Measurements from ENCODE around the gene GALNT10. TPM values are rescaled to one million over a fixed set of nuclear protein-coding genes. Genes with fewer than 3 reads are reported as not detected.

GALNT10 gene
- total and polyA plus RNA-seq, 2 experiments from 2014 or later = 43.0 to 45.9 TPM

GRCh38 chr5:154201108-154201769 lies 10.7 kb downstream of the GALNT10 start:
- H3K27me3 ChIP-seq = no peaks in the 10 kb centered on the region
- no peak overlapping the region for H3K4me2 ChIP-seq
- H3K27ac ChIP-seq = no peak overlapping the region
- WGBS (ENCODE audit: low lambda C conversion rate, missing lambda C conversion rate) = 91% methylated on average over 7 of the region's 7 CpGs
- H3K4me1 ChIP-seq (ENCODE audit: insufficient read depth) = peaks cover 16% of the 10 kb centered on the region
- DNase-seq (ENCODE audit: low spot score) = no peak
- H3K79me2 ChIP-seq = peaks cover 16% of the 10 kb centered on the region
- TF ChIP-seq EZH2 (IDR thresholded peaks at IDR 0.05; ENCODE audit: borderline replicate concordance) = no peak
- no peak for TF ChIP-seq CTCF (IDR thresholded peaks at IDR 0.05; ENCODE audit: poor library complexity)
- TF ChIP-seq EZH2phosphoT487 (IDR thresholded peaks at IDR 0.05; ENCODE audit: low read depth, severe bottlenecking, unreplicated experiment) = no peak
- no peaks in the 10 kb centered on the region for H4K20me1 ChIP-seq (ENCODE audit: insufficient read depth, poor library complexity, severe bottlenecking)
- no peak overlapping the region for H2AFZ ChIP-seq
- no peaks in the 10 kb centered on the region for H3K36me3 ChIP-seq (replicated peaks; ENCODE audit: insufficient read depth, low read depth)
- no peaks in the 10 kb centered on the region for H3K9me2 ChIP-seq (replicated peaks; ENCODE audit: insufficient read depth)
- no peak overlapping the region for H3K4me3 ChIP-seq
- no peaks in the 10 kb centered on the region for H3K9me3 ChIP-seq (ENCODE audit: low read depth)

- Histone ChIP-seq H2AFZ (no peak overlapping the region), H3K4me3 (no peak overlapping the region), H3K9me3 (ENCODE audit: low read depth) (no peaks in the 10 kb centered on the region), H3K9me2 (replicated peaks; ENCODE audit: insufficient read depth) (no peaks in the 10 kb centered on the region), H3K4me1 (ENCODE audit: insufficient read depth) (peaks cover 7% of the 10 kb centered on the region), H3K79me2 (peaks cover 16% of the 10 kb centered on the region), H3K27ac (no peak overlapping the region), H3K4me2 (no peak overlapping the region), H3K27me3 (no peaks in the 10 kb centered on the region), H3K36me3 (replicated peaks; ENCODE audit: insufficient read depth, low read depth) (no peaks in the 10 kb centered on the region), H4K20me1 (ENCODE audit: insufficient read depth, poor library complexity, severe bottlenecking) (no peaks in the 10 kb centered on the region)
- TF ChIP-seq CTCF (IDR thresholded peaks at IDR 0.05; ENCODE audit: poor library complexity) = no peak
- no peak for TF ChIP-seq EZH2phosphoT487 (IDR thresholded peaks at IDR 0.05; ENCODE audit: low read depth, severe bottlenecking, unreplicated experiment)
- TF ChIP-seq EZH2 (IDR thresholded peaks at IDR 0.05; ENCODE audit: borderline replicate concordance) = no peak
- WGBS (ENCODE audit: low lambda C conversion rate, missing lambda C conversion rate) = 67% methylated on average over 11 of the region's 11 CpGs
- no peak for DNase-seq (ENCODE audit: low spot score)
Measured at GRCh38 chr5:154202379-154203260, 12.1 kb downstream of the GALNT10 start.

GRCh38 chr5:154203798-154204578 lies 13.5 kb downstream of the GALNT10 start:
- no peaks in the 10 kb centered on the region for H3K4me1 ChIP-seq (ENCODE audit: insufficient read depth)
- H2AFZ ChIP-seq = no peak overlapping the region
- no peak overlapping the region for H3K27ac ChIP-seq
- peaks cover 16% of the 10 kb centered on the region for H3K79me2 ChIP-seq
- no peak for DNase-seq (ENCODE audit: low spot score)
- no peaks in the 10 kb centered on the region for H3K27me3 ChIP-seq
- no peak overlapping the region for H3K4me3 ChIP-seq
- H3K36me3 ChIP-seq (replicated peaks; ENCODE audit: insufficient read depth, low read depth) = no peaks in the 10 kb centered on the region
- no peaks in the 10 kb centered on the region for H4K20me1 ChIP-seq (ENCODE audit: insufficient read depth, poor library complexity, severe bottlenecking)
- no peaks in the 10 kb centered on the region for H3K9me3 ChIP-seq (ENCODE audit: low read depth)
- 88% methylated on average over 4 of the region's 4 CpGs for WGBS (ENCODE audit: low lambda C conversion rate, missing lambda C conversion rate)
- no peaks in the 10 kb centered on the region for H3K9me2 ChIP-seq (replicated peaks; ENCODE audit: insufficient read depth)
- TF ChIP-seq CTCF (IDR thresholded peaks at IDR 0.05; ENCODE audit: poor library complexity) (no peak), EZH2 (IDR thresholded peaks at IDR 0.05; ENCODE audit: borderline replicate concordance) (no peak), EZH2phosphoT487 (IDR thresholded peaks at IDR 0.05; ENCODE audit: low read depth, severe bottlenecking, unreplicated experiment) (no peak)
- no peak overlapping the region for H3K4me2 ChIP-seq
